ENCODE data around the gene EPB41L2.
"Not testable (repeated sequence)": the region's sequence is repeated elsewhere in the genome, so short reads cannot be mapped to it uniquely, and the experiment has no call there.

Gene EPB41L2

GRCh38 chr6:131004936-131005335, 58.1 kb downstream of the EPB41L2 start:
- no peak for DNase-seq (ENCODE audit: low read depth in 1 of 2, low spot score in 1 of 2)

DNA sequence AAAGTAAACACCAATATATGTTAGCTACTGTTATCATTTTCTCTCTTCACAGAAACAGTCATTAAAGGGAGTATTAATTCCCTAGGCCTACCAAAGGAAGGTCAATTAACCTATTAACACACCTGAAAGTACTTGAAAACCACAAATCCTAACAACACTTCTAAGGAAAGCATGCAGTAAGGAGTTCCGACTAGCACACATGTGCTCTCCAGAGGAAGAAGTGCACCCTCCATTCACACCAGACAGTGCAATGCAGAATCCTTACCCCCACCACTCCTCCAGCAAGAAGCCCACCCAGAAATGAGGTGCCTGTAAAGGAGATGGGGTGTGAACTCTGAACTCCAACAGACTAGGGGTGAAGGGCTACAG, 58.7 kb downstream of the EPB41L2 start:
- no peak for DNase-seq (ENCODE audit: low read depth in 1 of 2, low spot score in 1 of 2)

DNA sequence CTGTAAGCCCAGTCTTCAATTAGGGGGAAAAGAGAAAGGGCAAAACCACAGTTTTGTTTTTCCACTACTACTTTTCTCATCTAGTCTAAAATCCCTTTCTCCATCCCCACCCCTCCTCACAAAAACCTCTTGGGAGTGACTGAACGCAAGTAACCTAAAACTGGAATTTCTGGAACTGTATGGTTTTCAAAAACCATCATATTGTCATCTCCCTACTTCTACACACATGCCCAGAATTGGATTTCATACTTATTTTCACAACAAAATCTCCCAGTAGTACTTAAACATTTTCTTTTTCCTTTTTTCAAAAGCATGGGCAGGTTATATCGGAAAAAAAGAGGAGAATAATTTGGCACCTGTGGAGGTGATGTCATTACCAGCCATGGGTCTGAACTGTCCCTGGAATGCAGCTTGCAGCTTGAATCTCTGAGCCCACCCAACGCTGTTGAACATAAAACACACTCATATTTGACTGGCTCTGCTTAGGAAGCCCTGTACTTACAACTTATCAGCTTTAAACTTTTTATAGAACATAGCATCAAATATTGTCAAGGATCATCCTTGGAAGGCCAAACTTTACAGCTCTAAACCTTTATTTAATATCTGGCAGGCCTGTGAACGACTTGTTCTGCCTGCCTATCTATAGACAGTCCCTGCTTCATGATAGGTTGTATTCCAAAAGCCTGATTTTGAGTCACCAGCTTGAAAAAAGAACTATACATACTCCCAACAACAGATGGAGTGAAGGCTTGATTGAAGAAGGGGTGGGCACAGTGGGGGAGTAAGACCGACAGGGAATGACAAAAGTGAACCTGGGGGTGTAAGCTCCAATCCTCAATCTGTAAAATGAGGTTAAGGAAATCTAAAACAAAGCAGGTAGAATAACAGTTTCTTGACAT, 59.3 kb downstream of the EPB41L2 start:
- no peak for DNase-seq (ENCODE audit: low read depth in 1 of 2, low spot score in 1 of 2)

DNA sequence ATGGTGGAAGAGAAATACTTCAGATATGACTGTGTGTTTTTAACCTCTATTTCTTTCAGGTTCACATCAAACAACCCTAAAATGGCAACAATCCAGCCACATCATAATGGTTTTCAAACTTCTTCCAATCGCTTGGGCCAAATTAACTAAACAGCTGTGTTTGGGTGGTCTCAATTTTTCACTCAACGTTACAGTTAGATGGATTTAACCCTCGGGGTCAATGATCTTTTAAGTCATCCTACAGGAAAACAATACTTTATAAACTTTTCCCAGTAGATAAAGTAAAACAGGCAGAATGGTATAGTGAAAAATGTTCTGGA, 60.4 kb downstream of the EPB41L2 start:
- no peak for DNase-seq (ENCODE audit: low read depth in 1 of 2, low spot score in 1 of 2)

DNA sequence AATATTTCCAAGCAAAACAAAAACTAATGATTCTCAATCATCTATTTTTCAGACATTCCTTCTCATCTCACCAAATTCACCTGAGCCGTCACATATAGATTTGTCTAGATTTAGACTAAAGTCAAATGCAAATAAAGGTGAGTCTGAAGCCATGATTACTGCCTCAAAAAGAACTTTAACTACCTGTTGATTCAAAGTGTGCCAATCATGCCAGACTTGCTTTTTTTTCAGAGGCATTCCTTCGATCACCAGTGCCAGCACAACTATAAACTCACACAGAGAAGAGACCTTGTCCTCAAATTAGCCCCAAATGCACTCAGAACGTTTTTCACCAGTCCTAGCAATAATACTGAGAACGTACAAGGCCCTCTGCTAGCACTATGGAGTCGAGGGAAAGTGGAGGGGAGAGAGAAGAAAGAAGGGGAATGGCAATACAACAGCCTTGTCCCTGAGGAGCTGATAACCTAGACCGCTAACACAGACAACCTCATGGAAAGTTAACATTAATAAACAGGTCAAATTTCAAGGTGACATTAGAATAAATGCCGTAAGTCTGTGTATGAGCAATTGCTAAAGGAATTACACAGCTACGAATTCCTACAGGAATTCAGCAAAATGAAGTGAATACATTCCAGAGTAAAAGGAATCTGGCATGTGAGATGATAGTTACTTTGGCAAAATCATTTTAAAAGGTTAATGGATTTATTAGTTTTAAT, 60.9 kb downstream of the EPB41L2 start:
- DNase-seq (ENCODE audit: low read depth in 1 of 2, low spot score in 1 of 2) = no peak

GRCh38 chr6:131001111-131001736, 61.8 kb downstream of the EPB41L2 start:
- no peak for DNase-seq (ENCODE audit: low read depth in 1 of 2, low spot score in 1 of 2)

DNA sequence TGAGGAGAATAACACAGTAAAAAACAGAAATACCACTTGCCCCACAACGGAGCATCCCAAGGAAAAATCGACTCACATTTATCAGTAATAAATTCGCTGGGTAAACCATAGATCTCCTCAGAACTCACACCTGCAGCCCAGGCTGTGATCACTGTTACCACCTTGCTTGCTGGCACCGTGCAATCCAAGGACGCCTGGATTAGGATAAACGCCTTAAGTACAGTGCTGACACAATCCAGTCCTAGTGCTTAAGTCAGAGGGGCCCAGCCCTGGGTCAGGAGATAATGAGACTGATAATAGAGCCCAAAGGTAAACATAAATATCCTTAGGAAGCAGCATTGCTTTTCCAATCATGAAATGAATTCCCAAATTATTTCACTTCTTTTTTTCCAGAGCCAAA, 62.5 kb downstream of the EPB41L2 start:
- no peak for DNase-seq (ENCODE audit: low read depth in 1 of 2, low spot score in 1 of 2)

DNA sequence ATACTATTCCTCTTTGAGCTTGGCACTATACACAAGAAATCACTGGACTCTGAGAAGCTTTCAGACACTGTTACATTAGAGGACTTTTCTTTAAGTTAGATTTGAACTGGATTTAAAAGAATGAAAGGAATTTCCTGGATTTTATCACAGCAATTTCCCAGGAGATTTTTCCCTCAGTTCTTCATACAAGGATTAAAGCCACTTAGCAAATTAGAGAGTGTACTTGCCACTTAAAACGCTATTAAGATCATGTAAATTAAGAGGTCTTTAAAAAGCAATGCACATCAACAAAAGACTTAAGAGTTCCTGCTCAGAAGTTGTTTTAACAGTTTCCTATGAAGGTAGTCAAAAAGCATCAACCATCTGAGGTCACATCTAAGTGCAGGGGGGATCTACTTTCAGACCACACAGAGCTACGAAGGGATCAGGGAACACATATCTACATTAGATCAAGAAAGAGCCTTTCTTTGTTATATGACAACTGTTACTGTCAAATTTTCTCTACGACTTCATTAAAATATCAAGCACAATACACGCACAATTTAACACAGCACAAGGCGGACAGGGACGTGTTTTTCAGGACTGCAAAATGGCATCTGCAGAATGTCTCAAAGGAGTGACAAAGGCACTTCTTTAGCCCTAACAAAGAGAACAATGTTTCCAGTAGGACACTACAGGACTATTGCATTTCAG, 65.8 kb downstream of the EPB41L2 start:
- DNase-seq (ENCODE audit: low read depth in 1 of 2, low spot score in 1 of 2) = no peak

GRCh38 chr6:130996635-130997034, 66.4 kb downstream of the EPB41L2 start:
- no peak for DNase-seq (ENCODE audit: low read depth in 1 of 2, low spot score in 1 of 2)

GRCh38 chr6:130995783-130996447, 67.1 kb downstream of the EPB41L2 start:
- no peak for DNase-seq (ENCODE audit: low read depth in 1 of 2, low spot score in 1 of 2)

DNA sequence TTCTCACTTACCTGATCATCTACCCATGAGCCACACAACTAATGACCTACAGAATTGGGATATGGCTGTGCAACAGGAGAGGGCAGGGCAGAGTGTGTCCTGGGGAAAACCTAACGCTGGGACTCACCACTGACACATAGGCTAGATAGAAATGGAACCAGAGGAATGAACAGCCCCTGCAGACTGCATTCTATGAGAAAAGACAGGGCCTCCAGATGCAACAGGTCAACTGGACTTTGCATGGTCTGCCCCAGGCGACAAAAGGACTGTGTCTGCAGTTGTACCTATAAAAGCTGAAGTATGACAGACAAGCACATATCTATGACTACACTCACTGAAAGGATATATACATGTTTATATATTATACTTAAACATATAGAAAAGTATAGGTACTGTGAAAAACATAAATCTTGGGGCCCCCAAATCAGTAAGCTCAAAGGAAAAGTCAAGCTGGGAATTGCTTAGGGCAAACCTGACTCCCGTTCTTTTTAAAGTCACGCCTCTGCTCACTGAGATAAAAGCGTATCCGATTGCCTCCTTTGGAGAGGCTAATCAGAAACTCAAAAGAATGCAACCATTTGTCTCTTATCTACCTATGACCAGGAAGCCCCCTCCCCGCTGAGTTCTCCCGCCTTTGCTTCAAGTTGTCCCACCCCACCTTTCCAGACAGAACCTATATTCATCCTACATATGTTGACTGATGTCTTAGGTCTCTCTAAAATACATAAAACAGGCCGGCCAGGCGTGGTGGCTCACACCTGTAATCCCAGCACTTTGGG, 68.5 kb downstream of the EPB41L2 start:
- no peak for DNase-seq (ENCODE audit: low read depth in 1 of 2, low spot score in 1 of 2)

DNA sequence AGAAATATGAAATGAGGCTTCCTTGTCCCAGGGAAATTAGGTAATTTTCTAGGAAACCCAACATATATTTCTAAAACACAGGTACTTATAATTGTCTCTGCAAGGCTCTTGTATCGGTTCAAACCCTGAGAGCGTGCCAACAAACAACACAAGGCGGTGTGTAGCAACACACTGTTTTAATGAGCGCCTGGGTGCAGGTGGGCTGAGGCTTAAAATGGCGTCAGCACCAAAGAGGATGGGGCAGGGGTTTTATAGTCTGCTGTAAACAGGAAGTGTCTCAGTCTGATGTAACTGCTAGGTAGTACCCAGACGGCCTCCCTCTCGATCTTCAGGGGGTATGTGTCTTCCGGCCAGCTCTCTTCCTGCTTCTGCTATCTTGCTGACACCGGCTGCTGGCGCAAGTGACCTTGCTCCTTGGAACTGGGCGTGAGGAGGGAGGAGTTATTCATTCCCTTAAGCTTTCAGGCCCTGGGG, 69.7 kb downstream of the EPB41L2 start:
- DNase-seq (ENCODE audit: low read depth in 1 of 2, low spot score in 1 of 2) = no peak

GRCh38 chr6:130991422-130992137, 71.5 kb downstream of the EPB41L2 start:
- no peak for DNase-seq (ENCODE audit: low read depth in 1 of 2, low spot score in 1 of 2)

DNA sequence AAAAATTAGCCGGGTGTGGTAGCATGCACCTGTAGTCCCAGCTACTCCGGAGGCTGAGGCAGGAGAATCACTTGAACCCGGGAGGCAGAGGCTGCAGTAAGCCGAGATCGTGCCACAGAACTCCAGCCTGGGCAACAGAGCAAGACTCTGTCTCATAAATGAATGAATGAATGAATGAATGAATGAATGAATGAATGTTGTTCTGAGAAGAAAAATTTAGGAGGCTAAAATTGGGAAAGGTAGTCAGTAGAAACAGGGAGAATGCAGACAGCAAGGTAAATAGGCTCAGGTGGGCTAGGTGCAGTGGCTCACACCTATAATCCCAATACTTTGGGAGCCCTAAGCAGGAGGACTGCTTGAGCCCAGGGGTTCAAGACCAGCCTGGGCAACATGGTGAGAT, 75.5 kb downstream of the EPB41L2 start:
- not testable (repeated sequence) for DNase-seq (ENCODE audit: low read depth in 1 of 2, low spot score in 1 of 2)

- DNase-seq (ENCODE audit: low read depth in 1 of 2, low spot score in 1 of 2) = no peak
Observed at GRCh38 chr6:130985115-130985514, 77.9 kb downstream of the EPB41L2 start.

- DNase-seq (ENCODE audit: low read depth in 1 of 2, low spot score in 1 of 2) = no peak
Observed at GRCh38 chr6:130982941-130983456, 80.0 kb downstream of the EPB41L2 start.

DNA sequence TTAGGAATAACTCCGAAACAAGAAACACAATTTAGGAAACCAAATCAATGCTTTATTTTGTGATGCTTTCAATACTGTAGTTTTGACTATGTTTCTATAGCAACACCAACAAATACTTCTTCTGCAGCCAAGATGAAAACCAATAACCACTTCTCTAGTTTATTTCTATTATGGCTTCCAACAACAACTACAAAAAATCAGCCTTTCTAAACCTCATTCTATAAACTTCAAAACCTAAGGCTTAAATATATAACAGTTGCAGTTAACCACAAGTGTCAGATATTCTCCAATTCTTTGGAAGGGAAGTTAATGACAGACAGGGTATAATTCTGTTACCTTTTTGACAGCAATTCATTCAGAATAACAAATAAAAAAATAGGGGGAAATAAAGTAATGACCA, 80.9 kb downstream of the EPB41L2 start:
- DNase-seq (ENCODE audit: low read depth in 1 of 2, low spot score in 1 of 2) = no peak

DNA sequence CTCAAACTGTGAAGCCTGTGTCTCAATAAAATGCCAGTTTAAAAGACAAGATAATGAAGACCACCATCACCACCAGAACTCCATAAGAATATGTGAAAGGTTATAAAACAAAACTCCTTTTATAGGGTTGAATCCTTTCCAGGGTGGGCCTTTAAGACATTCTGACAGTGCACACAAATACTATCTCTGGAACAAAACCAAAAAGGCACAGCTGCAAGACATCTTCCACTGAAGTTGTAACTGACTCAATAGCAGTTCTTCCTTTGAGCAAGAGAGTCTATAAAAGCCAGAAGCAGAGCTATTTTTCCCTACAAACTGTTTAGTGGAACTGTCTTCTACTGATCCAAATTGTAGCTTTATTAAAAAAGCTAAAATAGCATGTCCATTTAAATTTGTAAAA, 81.6 kb downstream of the EPB41L2 start:
- no peak for DNase-seq (ENCODE audit: low read depth in 1 of 2, low spot score in 1 of 2)

DNA sequence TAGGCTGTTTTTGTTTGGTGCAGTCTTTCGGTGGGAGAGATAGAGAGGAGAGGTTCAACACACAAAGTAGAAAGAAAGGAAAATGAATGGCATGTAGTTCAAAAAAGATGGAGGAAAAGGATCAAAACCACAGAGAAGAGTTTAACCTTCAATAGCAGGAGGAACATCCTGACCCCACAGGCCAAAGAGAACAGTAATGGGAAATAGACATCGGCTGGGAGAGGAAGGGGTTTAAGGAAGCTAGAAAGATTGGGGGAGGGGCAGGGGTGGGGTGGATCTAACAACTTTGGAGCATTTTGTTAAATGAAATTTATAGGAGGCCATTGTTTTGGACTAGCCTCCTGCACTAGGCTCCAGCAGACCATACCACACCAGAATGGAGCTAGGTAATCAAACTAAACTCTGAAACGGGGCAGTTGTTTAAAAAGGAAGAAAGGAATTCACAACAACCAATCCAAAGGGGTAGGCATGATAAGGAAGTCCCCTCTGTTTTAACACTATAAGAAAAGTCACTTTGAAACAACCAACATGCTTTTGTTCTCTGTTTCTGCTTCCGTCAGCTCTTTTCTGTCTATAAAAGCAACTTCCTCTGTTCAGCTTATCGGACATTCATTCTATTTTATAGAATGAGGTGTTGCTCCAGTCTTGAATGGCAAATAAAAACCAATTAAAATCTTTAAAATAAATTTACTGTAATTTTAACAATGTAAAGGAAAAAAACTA, 82.6 kb downstream of the EPB41L2 start:
- DNase-seq (ENCODE audit: low read depth in 1 of 2, low spot score in 1 of 2) = no peak

Measured in stimulated activated CD4-positive, alpha-beta T cell treated with anti-CD3 and anti-CD28 coated beads, Interleukin-15, amount 100 ng/mL, for 1 hour (primary cell).